Medulla oblongata (tissue), 1 donor: ENCODE data around the gene MACROD2.

Source experiments
- DNase-seq: peaks from one replicate; pipeline ENCODE4 v3.0.0-alpha.2; 2015; ENCODE audit errors: extremely low spot score

MACROD2 gene

GRCh38 chr20:15900443-15900842 lies 1905.1 kb downstream of the MACROD2 start:
- DNase-seq = no peak

GRCh38 chr20:15902493-15902892 lies 1907.2 kb downstream of the MACROD2 start:
- no peak for DNase-seq

- DNase-seq = no peak
Measured at GRCh38 chr20:15905661-15906060, 1910.3 kb downstream of the MACROD2 start.

DNA sequence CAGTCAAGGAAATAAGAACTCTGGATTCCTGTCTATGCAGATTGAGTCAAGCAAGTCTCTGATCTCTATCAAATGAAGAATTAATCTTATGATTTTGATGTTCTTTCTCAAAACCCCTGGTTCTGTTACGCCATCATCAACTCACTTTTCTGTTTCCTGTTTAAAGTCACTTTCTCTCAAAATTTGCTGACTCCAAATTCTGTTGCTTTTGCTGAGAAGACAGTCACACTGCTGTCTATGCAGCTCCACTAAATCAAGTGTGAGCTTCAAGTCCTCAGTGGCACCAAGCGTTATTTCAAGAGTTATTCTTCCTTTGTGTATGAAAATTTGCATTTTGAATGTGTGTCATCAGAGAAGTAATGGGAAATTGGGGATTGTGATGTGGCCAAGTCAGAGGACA lies 1914.7 kb downstream of the MACROD2 start:
- no peak for DNase-seq

DNA sequence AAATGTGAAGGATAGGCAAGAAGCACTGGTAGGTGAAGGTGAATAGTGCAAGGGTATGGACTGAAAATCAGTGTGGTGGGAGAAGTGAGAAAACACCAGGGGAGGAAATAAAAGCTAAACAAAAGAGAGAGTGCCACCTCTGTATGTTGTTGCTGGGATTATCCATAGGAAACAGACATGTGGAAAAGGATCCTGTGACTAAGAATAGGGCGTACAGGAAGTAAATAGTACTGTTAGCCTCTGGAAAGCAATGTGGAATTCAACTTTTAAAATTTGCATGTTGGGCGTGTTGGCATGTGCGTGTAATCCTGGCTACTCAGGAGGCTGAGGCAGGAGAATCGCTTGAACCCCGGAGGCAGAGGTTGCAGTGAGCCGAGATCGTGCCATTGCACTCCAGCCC lies 1916.3 kb downstream of the MACROD2 start:
- no peak for DNase-seq

GRCh38 chr20:15913391-15914025 lies 1918.2 kb downstream of the MACROD2 start:
- DNase-seq = no peak

- DNase-seq = no peak
Measured at GRCh38 chr20:15916623-15917022, 1921.3 kb downstream of the MACROD2 start.

GRCh38 chr20:15917283-15917682 lies 1922.0 kb downstream of the MACROD2 start:
- no peak for DNase-seq

GRCh38 chr20:15918631-15919030 lies 1923.3 kb downstream of the MACROD2 start:
- DNase-seq = no peak

GRCh38 chr20:15919118-15919517 lies 1923.8 kb downstream of the MACROD2 start:
- DNase-seq = no peak

- DNase-seq = no peak
Measured at GRCh38 chr20:15921930-15922329, 1926.6 kb downstream of the MACROD2 start.

- no peak for DNase-seq
Measured at GRCh38 chr20:15922556-15922955, 1927.2 kb downstream of the MACROD2 start.

DNA sequence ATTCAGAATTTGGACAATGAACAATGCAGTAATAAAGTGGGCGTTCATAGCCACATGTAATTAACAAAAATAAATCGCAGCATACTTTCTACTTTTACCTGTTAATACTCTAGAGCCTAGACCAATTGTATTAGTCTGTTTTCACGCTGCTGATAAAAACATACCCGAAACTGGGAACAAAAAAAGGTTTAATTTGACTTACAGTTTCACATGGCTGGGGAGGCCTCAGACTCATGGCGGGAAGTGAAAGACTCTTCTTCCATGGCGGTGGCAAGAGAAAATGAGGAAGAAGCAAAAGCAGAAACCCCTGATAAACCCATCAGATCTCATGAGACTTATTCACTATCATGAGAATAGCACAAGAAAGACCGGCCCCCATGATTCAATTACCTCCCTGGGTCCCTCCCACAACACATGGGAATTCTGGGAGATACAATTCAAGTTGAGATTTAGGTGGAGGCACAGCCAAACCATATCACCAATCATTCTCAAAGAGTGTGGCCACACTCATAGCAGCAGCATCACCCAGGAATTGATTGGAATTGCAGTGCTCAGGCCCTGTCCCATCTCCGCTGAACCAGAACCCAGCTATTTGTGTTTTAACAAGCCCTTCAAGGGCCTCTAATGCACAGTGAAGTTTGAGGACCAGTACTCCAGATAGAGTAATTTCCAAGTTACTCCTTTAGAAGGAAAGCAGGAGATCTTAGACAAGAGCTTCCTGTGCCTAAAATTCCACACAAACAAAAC lies 1927.9 kb downstream of the MACROD2 start:
- DNase-seq = peak; percentile 37

DNA sequence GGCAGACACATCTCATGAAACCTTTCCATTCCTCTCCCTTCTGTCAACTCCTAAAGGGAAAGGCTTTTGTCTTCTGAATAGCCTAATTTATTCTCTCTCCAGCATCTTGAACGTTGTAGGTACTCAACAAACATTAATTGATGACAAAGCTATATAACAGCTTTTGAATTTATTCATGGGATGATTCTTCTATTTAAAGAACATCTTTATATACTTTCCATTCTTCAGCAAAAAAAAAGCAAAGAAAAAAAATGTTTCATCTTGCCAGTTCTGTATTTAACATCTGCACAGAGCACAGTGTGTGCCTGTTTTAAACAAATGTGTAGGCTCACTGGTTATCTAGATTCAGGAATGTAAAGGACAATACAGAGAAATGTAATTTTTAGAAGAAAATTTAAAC lies 1929.2 kb downstream of the MACROD2 start:
- DNase-seq = no peak

GRCh38 chr20:15925376-15925775 lies 1930.1 kb downstream of the MACROD2 start:
- no peak for DNase-seq

DNA sequence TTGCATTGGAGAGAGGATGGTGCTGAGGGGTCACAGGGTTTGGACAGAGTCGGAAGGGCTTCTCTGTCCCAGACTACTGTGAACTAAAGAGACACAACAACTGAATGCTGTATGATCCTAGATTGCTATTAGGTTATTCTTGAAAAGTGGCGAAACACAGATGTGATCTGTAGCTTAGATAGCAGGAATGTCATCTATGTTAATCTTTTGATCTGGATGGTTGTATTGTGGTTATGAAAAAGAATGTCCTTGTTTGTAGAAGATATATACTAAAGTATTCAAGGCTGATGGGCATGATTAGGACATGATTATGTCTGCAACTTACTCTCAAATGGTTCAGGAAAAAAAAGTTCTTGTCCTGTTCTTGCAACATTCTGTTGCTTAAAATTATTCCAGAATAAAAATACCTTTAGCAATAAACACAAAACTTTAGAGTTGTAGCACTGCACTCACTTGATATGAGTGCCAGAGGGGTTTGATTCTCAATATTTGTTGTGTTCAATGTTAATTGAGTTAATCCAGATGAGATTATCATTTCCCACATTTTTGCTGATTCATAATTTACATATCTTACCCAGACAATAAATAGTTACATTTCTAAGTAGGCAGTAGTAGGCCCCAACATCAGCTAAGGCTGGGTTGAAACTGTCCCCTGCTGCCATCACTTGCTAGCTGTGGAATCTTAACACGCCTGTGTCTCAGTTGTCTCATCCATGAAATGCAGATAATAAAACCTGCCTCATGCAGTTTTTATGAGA lies 1932.8 kb downstream of the MACROD2 start:
- no peak for DNase-seq

DNA sequence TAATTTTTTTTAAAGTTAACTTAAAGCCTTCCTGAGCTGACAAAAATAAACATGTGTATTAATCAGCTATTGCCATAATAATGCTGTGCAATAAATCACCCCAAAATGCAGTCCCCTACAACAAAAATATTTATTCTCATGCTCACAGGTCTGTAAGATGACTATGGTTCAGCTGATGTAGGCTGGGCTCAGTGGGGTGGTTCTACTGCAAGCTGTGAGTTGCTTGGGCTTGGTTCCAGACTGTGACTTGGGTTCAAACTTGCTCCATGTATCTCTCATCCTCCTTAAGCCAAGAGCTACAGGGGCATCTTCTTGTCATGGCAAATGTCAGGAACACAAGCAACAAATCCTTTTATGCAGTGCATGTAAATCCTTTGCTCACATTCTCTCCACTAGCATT lies 1933.6 kb downstream of the MACROD2 start:
- no peak for DNase-seq

DNA sequence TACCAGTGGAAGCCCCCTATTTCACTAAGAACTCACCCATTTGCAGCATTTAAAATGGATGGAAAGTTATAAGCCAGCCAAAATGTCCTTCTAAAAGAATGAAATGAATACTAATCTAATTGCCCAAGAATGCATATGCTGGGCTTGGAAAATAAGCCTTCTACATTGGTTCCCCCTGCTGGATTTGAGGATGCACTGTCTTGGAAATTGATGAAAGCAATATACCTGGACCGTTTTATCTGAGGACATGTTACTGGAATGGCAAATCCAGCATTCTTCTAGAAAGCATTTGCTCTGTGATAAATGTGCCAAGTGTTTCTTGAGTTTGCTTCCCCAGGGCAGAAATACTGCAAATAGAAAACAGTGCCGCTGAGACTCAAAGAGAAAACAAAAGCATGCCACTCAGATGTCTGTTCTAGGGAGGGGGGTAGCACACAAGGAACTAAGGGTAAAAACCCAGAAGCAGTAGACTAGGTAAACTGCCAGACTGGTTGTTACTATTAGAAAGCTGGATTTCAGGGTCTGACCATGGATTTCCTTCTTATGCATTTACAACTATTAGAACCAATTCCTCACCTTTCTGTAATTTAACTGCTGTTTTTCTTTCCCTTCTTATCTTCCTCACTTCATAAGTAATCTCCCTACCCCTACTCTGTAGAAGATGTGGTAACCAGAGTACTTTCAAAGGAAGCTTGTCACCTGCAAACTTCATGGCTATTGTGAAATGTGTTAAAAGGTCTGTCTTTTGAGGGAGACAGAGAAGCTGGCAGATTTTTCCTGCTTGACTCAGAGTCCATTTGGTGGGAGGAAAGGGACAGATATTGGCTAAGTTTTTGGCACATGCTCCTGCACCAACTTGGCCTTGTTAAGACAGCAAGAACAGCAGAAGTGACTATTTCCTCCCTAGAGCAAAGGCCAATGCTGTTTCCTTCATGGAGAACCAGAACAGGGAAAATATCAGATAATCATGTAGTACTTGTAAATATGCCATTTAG lies 1935.3 kb downstream of the MACROD2 start:
- peak; percentile 69 for DNase-seq

GRCh38 chr20:15931897-15932296 lies 1936.6 kb downstream of the MACROD2 start:
- DNase-seq = no peak

DNA sequence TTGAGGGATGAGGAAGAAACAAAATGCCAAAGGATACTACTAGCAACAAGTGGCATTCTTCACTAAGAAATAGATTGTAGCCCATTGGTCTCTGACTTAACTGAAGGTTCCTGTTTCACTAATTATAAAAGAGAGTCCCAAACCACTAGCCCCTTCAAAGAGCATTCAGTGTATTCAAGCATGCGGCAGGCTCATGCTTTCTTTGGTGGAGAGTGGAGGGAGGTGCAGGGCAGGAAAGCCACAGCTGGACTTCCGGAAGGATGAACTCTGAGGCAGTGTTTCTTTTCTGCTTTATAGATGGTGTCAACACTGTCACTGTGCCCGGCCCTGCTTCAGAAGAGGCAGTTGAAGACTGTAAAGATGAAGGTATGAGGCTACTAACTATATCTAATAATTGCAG lies 1941.9 kb downstream of the MACROD2 start:
- DNase-seq = peak; percentile 61

DNA sequence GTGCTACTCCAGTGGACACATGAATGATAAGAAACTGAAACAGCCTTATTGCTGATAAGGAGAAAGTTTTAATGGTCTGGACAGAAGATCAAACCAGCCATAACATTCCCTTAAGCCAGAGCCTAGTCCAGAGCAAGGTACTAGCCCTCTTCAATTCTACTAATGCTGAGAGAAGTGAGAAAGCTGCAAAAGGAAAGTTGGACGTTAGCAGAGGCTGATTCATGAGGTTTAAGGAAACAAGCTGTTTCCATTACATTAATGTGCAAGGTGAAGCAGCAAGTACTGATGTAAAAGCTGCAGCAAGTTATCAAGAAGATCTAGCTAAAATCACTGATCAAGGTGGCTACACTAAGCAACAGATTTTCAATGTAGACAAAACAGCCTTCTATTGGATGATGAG lies 1943.5 kb downstream of the MACROD2 start:
- DNase-seq = no peak

- no peak for DNase-seq
Measured at GRCh38 chr20:15940127-15940526, 1944.8 kb downstream of the MACROD2 start.
